Astrocyte of the spinal cord (primary cell): ENCODE data around the gene GLRA1.
"Not testable (repeated sequence)": the region's sequence is repeated elsewhere in the genome, so short reads cannot be mapped to it uniquely, and the experiment has no call there.

ENCODE experiments used
- DNase-seq: peaks from one replicate; pipeline ENCODE4 v3.0.0; 2011; ENCODE audit warnings: low read depth, low spot score
- H3K4me3 ChIP-seq: 2 replicates; pipeline ENCODE4 v1.5.1; 2011; ENCODE audit warnings: low read depth, mild to moderate bottlenecking, low read length, moderate library complexity
- CTCF ChIP-seq: IDR thresholded peaks from 2 replicates; pipeline ENCODE4 v1.5.1; 2012; ENCODE audit warnings: low read depth, mild to moderate bottlenecking, low read length, inconsistent platforms
- in situ Hi-C: cut with HindIII; loops from 2 replicates; pipeline ENCODE4 v1.10.0; 2017; ENCODE audit warnings: low sequenced_read_pairs

Gene GLRA1

GRCh38 chr5:151798674-151799073 is 126.0 kb downstream of the GLRA1 start:
- DNase-seq: no peak
- TF ChIP-seq CTCF: no peak
- no peak overlapping the region for H3K4me3 ChIP-seq
- in situ Hi-C loops: no loop called here

- in situ Hi-C loops: no loop called here
- no peak overlapping the region for H3K4me3 ChIP-seq
- TF ChIP-seq CTCF: no peak
- DNase-seq: no peak
These were observed 129.2 kb downstream of the GLRA1 start for GRCh38 chr5:151795426-151795825.

- TF ChIP-seq CTCF: no peak
- no peak overlapping the region for H3K4me3 ChIP-seq
- in situ Hi-C loops: no loop called here
- no peak for DNase-seq
These were observed 131.3 kb downstream of the GLRA1 start for GRCh38 chr5:151793358-151793757.

GRCh38 chr5:151787817-151788216 is 136.8 kb downstream of the GLRA1 start:
- DNase-seq: no peak
- no peak for TF ChIP-seq CTCF
- no peak overlapping the region for H3K4me3 ChIP-seq
- in situ Hi-C loops: no loop called here

GRCh38 chr5:151786468-151786867 is 138.2 kb downstream of the GLRA1 start:
- H3K4me3 ChIP-seq: no peak overlapping the region
- in situ Hi-C loops: no loop called here
- no peak for TF ChIP-seq CTCF
- DNase-seq: no peak

- no peak for TF ChIP-seq CTCF
- no peak for DNase-seq
- no peak overlapping the region for H3K4me3 ChIP-seq
- in situ Hi-C loops: no loop called here
These were observed 140.5 kb downstream of the GLRA1 start for GRCh38 chr5:151784141-151784540.

- in situ Hi-C loops, DNase-seq, H3K4me3 ChIP-seq: not testable (repeated sequence)
These were observed 141.0 kb downstream of the GLRA1 start for GRCh38 chr5:151783664-151784063.
